GM12878 (cell line): Measurements from ENCODE around the gene RBM15B. TPM values are rescaled to one million over a fixed set of nuclear protein-coding genes. Genes with fewer than 3 reads are reported as not detected.

ENCODE experiments used
- BCL3 ChIP-seq: IDR thresholded peaks from 2 replicates; pipeline ENCODE4 v1.6.1; 2011; ENCODE audit warnings: borderline replicate concordance, low read depth, mild to moderate bottlenecking, moderate library complexity, low read length; ENCODE audit not compliant: insufficient read depth, poor library complexity, severe bottlenecking
- BRCA1 ChIP-seq: IDR thresholded peaks from 2 replicates; pipeline ENCODE4 v1.6.1; 2011; ENCODE audit warnings: low read depth, low read length, improper control_type of control experiment
- CREM ChIP-seq: IDR thresholded peaks from 2 replicates; pipeline ENCODE4 v1.6.1; 2014; ENCODE audit warnings: antibody characterized with exemption, low read depth
- E4F1 ChIP-seq: fragments of 450-650 bp; IDR thresholded peaks from 2 replicates; pipeline ENCODE4 v1.6.1; 2018; ENCODE audit warnings: borderline replicate concordance, mild to moderate bottlenecking; ENCODE audit not compliant: partially characterized antibody
- JUND ChIP-seq: IDR thresholded peaks from 2 replicates; pipeline ENCODE4 v1.6.1; 2012; ENCODE audit warnings: low read depth, mild to moderate bottlenecking, low read length, improper control_type of control experiment, moderate library complexity
- LARP7 ChIP-seq: fragments of 450-650 bp; IDR thresholded peaks from 2 replicates; pipeline ENCODE4 v1.6.1; 2017; ENCODE audit warnings: mild to moderate bottlenecking
- NFIC ChIP-seq: IDR thresholded peaks from 2 replicates; pipeline ENCODE4 v1.6.1; 2012; ENCODE audit warnings: low read depth, mild to moderate bottlenecking, inconsistent platforms, low read length, moderate library complexity
- ZNF24 ChIP-seq: fragments of 450-650 bp; IDR thresholded peaks from 2 replicates; pipeline ENCODE4 v1.6.1; 2017; ENCODE audit warnings: antibody characterized with exemption, mild to moderate bottlenecking
- polyA plus RNA-seq, 11 experiments: library from polyadenylated mRNA; depleted of rRNA in 4 of 11; unstranded in 6 of 11; stranded (reverse) in 5 of 11; fragments of >200 nt; fragmentation: Nextera tagmentation in 4 of 11; fragmentation: Illumina TruSeq in 1 of 11; extraction: Ambion mirVana in 4 of 11; extraction: Trizol in 1 of 11; gene quantifications; 1 replicate in 1 of 11; 2 replicates in 10 of 11; pipeline versions ENCODE4 v1.2.1 to v1.2.3, GENCODE V29; 2011 to 2016; ENCODE audit warnings: inconsistent platforms in 2 of 11, missing spikeins in 2 of 11, low read depth in 1 of 11
- total RNA-seq, 4 experiments: library from RNA; depleted of rRNA in 3 of 4; stranded (reverse); fragments of >200 nt in 3 of 4; fragmentation: Illumina TruSeq in 1 of 4; extraction: Trizol in 1 of 4; gene quantifications; 2 replicates each; pipeline versions ENCODE4 v1.2.1 to v1.2.3, GENCODE V29; 2013 to 2021
- TF ChIP-seq, protein P1 (sequence below): fragments of 450-650 bp; IDR thresholded peaks from 2 replicates; pipeline ENCODE4 v1.6.1; 2017; ENCODE audit warnings: mild to moderate bottlenecking

The RBM15B gene
- total and polyA plus RNA-seq, 10 of the 15 experiments (the other 5 are each of a cell fraction or from before 2014, with no cell fraction given) = 2.4 to 34.5 (median 19.1) TPM

- TF ChIP-seq E4F1 = no peak
- TF ChIP-seq ZNF24 = no peak
- TF ChIP-seq LARP7 = no peak
- TF ChIP-seq BCL3 = no peak
- TF ChIP-seq, protein P1, sequence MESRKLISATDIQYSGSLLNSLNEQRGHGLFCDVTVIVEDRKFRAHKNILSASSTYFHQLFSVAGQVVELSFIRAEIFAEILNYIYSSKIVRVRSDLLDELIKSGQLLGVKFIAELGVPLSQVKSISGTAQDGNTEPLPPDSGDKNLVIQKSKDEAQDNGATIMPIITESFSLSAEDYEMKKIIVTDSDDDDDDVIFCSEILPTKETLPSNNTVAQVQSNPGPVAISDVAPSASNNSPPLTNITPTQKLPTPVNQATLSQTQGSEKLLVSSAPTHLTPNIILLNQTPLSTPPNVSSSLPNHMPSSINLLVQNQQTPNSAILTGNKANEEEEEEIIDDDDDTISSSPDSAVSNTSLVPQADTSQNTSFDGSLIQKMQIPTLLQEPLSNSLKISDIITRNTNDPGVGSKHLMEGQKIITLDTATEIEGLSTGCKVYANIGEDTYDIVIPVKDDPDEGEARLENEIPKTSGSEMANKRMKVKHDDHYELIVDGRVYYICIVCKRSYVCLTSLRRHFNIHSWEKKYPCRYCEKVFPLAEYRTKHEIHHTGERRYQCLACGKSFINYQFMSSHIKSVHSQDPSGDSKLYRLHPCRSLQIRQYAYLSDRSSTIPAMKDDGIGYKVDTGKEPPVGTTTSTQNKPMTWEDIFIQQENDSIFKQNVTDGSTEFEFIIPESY = no peak
- no peak for TF ChIP-seq NFIC
- no peak for TF ChIP-seq CREM
- TF ChIP-seq BRCA1 = no peak
- TF ChIP-seq JUND = no peak
Measured at GRCh38 chr3:51389423-51390183, 1.5 kb upstream of the RBM15B start (continued).
